GM23338 (cell line): Measurements from ENCODE around the gene XPR1. TPM values are rescaled to one million over a fixed set of nuclear protein-coding genes. Genes with fewer than 3 reads are reported as not detected.

Source experiments
- ATAC-seq: fragments of 200-7000 bp; cut with Tn5 transposase; 3 replicates; pipeline ENCODE4 v1.9.1; 2020
- DNase-seq: peaks from one replicate; pipeline ENCODE4 v3.0.0-alpha.2; 2015; ENCODE audit warnings: low spot score
- H2AFZ ChIP-seq: fragments of 200-600 bp; sonication (generic); 2 replicates; pipeline ENCODE4 v1.8.0; 2016; ENCODE audit warnings: antibody characterized with exemption, mild to moderate bottlenecking, moderate library complexity
- H3F3A ChIP-seq: fragments of 200-600 bp; sonication (generic); replicated peaks from 2 replicates; pipeline ENCODE4 v1.8.0; 2017; ENCODE audit warnings: antibody characterized with exemption, mixed run types, low read depth
- H3K27ac ChIP-seq: fragments of 200-600 bp; sonication (generic); 2 replicates; pipeline ENCODE4 v1.6.1; 2016; ENCODE audit warnings: low read depth
- H3K27me3 ChIP-seq: fragments of 200-600 bp; sonication (generic); 2 replicates; pipeline ENCODE4 v1.8.0; 2016; ENCODE audit warnings: mild to moderate bottlenecking, mixed run types, moderate library complexity; ENCODE audit not compliant: insufficient read depth
- H3K36me3 ChIP-seq: fragments of 200-600 bp; sonication (generic); 2 replicates; pipeline ENCODE4 v1.8.0; 2016; ENCODE audit warnings: mild to moderate bottlenecking; ENCODE audit not compliant: insufficient read depth
- H3K4me1 ChIP-seq: fragments of 200-600 bp; sonication (generic); 2 replicates; pipeline ENCODE4 v1.8.0; 2016; ENCODE audit warnings: mild to moderate bottlenecking, moderate library complexity; ENCODE audit not compliant: insufficient read depth
- H3K4me2 ChIP-seq: fragments of 200-600 bp; sonication (generic); 2 replicates; pipeline ENCODE4 v1.7.1; 2017; ENCODE audit warnings: mixed run types
- H3K4me3 ChIP-seq: fragments of 200-600 bp; sonication (generic); 2 replicates; pipeline ENCODE4 v1.6.1; 2016; ENCODE audit warnings: mixed run types
- H3K79me2 ChIP-seq: fragments of 200-600 bp; sonication (generic); replicated peaks from 2 replicates; pipeline ENCODE4 v1.8.0; 2017; ENCODE audit warnings: mild to moderate bottlenecking; ENCODE audit not compliant: insufficient read depth
- H3K9me2 ChIP-seq: fragments of 200-600 bp; sonication (generic); 2 replicates; pipeline ENCODE4 v1.8.0; 2017; ENCODE audit not compliant: insufficient read depth
- H4K20me1 ChIP-seq: fragments of 200-600 bp; sonication (generic); replicated peaks from 2 replicates; pipeline ENCODE4 v1.8.0; 2017; ENCODE audit warnings: mild to moderate bottlenecking; ENCODE audit not compliant: insufficient read depth
- H3K27ac Mint-ChIP-seq: 2 replicates; pipeline ENCODE4 v1.8.0; 2020; ENCODE audit warnings: inconsistent platforms, mild to moderate bottlenecking, moderate library complexity, mixed read lengths
- H3K27me3 Mint-ChIP-seq: 3 replicates; pipeline ENCODE4 v1.8.0; 2022; ENCODE audit warnings: low read depth, mild to moderate bottlenecking, moderate library complexity, mixed read lengths, inconsistent platforms; ENCODE audit not compliant: insufficient read depth, poor library complexity
- H3K36me3 Mint-ChIP-seq: 3 replicates; pipeline ENCODE4 v1.8.0; 2021; ENCODE audit warnings: low read depth, mild to moderate bottlenecking, inconsistent platforms, moderate library complexity, mixed read lengths
- H3K4me1 Mint-ChIP-seq: 3 replicates; pipeline ENCODE4 v1.8.0; 2020; ENCODE audit warnings: mild to moderate bottlenecking, inconsistent platforms, mixed read lengths
- H3K4me3 Mint-ChIP-seq: 3 replicates; pipeline ENCODE4 v1.8.0; 2021; ENCODE audit warnings: moderate library complexity, mild to moderate bottlenecking, inconsistent platforms, mixed read lengths
- H3K9me3 Mint-ChIP-seq: 3 replicates; pipeline ENCODE4 v1.8.0; 2020; ENCODE audit warnings: moderate library complexity, mild to moderate bottlenecking, inconsistent platforms, mixed read lengths
- CREB1 ChIP-seq: fragments of 250-450 bp; sonication (Bioruptor Pico); IDR thresholded peaks from 2 replicates; pipeline ENCODE4 v1.5.0; 2020; ENCODE audit warnings: low read depth, mild to moderate bottlenecking, moderate library complexity
- ETS1 ChIP-seq: IDR thresholded peaks from 2 replicates; pipeline ENCODE4 v1.6.1; 2016; ENCODE audit warnings: antibody characterized with exemption
- EZH2 ChIP-seq: fragments of 200-600 bp; sonication (generic); IDR thresholded peaks from one replicate; pipeline ENCODE4 v1.8.0; 2017; ENCODE audit warnings: antibody characterized with exemption, mild to moderate bottlenecking, low read depth; ENCODE audit not compliant: unreplicated experiment
- EZH2phosphoT487 ChIP-seq: fragments of 200-600 bp; sonication (generic); IDR thresholded peaks from one replicate; pipeline ENCODE4 v1.8.1; 2018; ENCODE audit warnings: antibody characterized with exemption; ENCODE audit not compliant: unreplicated experiment
- JUNB ChIP-seq: IDR thresholded peaks from one replicate; pipeline ENCODE4 v1.6.1; 2016; ENCODE audit warnings: antibody characterized with exemption; ENCODE audit not compliant: unreplicated experiment
- NANOG ChIP-seq: IDR thresholded peaks from 2 replicates; pipeline ENCODE4 v1.6.1; 2016; ENCODE audit warnings: antibody characterized with exemption, borderline replicate concordance
- POLR2AphosphoS5 ChIP-seq: IDR thresholded peaks from 2 replicates; pipeline ENCODE4 v1.6.1; 2016; ENCODE audit warnings: antibody characterized with exemption, low read depth
- REST ChIP-seq: IDR thresholded peaks from one replicate; pipeline ENCODE4 v1.6.1; 2018; ENCODE audit warnings: antibody characterized with exemption; ENCODE audit not compliant: unreplicated experiment
- STAT1 ChIP-seq: IDR thresholded peaks from one replicate; pipeline ENCODE4 v1.6.1; 2016; ENCODE audit warnings: antibody characterized with exemption; ENCODE audit not compliant: unreplicated experiment
- ZNF114 ChIP-seq: fragments of 250-450 bp; sonication (Bioruptor Pico); IDR thresholded peaks from 2 replicates; pipeline ENCODE4 v1.5.0; 2020; ENCODE audit warnings: mild to moderate bottlenecking, moderate library complexity
- ZNF331 ChIP-seq: fragments of 250-450 bp; sonication (Bioruptor Pico); IDR thresholded peaks from 2 replicates; pipeline ENCODE4 v1.5.0; 2020; ENCODE audit warnings: low read depth, mild to moderate bottlenecking, moderate library complexity
- ZNF462 ChIP-seq: fragments of 250-450 bp; sonication (Bioruptor Pico); IDR thresholded peaks from 2 replicates; pipeline ENCODE4 v1.5.0; 2020; ENCODE audit warnings: mild to moderate bottlenecking, moderate library complexity
- polyA plus RNA-seq: library from polyadenylated mRNA; unstranded; fragments of >200 nt; fragmentation: Nextera tagmentation; extraction: Ambion mirVana; gene quantifications from 2 replicates; pipeline ENCODE4 v1.2.1, GENCODE V29; 2016
- total RNA-seq: library from RNA; depleted of rRNA; stranded (reverse); fragments of >200 nt; shearing (Covaris generic); gene quantifications from 2 replicates; pipeline ENCODE4 v1.2.3, GENCODE V29; 2014
- TF ChIP-seq, protein P1 (sequence below), 2 experiments: fragments of 200-600 bp in 1 of 2; sonication (generic) in 1 of 2; conservative IDR thresholded peaks; 2 replicates each; pipeline versions ENCODE4 v1.5.1 to v1.6.1; 2016 to 2017; ENCODE audit warnings: antibody characterized with exemption in 2 of 2, low read depth in 2 of 2, mild to moderate bottlenecking in 2 of 2, moderate library complexity in 1 of 2

The XPR1 gene
- total and polyA plus RNA-seq, 2 experiments from 2014 or later = 9.3 to 38.1 TPM

DNA sequence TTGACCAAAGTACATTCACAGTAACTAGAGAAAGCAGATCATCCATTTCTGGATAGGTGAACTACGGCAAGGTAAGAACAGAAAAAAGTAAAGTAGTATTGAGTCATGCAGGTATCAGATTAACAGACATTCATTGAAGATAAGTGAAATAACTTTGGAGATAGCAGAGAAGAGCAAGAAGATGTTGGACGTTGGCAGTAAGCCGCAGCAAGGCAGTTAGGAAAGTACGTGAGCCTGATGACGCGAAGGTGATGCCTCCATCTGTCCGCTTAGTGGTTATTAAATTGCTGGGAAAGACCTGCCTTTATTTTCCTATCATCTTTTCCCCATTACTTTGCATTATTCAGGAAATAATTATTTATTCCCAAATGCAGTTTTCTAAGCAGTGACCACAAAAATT lies 256.0 kb downstream of the XPR1 start:
- DNase-seq = no peak
- H3K4me2 ChIP-seq = no peak overlapping the region
- TF ChIP-seq NANOG = no peak
- TF ChIP-seq EZH2 = no peak
- no peak for TF ChIP-seq JUNB
- no peak for TF ChIP-seq CREB1 (CRISPR knock-in tag)
- TF ChIP-seq ZNF462 (CRISPR knock-in tag) = no peak
- no peak for TF ChIP-seq REST
- TF ChIP-seq STAT1 = no peak
- TF ChIP-seq ZNF331 (CRISPR knock-in tag) = no peak
- TF ChIP-seq EZH2phosphoT487 = no peak
- TF ChIP-seq, protein P1, sequence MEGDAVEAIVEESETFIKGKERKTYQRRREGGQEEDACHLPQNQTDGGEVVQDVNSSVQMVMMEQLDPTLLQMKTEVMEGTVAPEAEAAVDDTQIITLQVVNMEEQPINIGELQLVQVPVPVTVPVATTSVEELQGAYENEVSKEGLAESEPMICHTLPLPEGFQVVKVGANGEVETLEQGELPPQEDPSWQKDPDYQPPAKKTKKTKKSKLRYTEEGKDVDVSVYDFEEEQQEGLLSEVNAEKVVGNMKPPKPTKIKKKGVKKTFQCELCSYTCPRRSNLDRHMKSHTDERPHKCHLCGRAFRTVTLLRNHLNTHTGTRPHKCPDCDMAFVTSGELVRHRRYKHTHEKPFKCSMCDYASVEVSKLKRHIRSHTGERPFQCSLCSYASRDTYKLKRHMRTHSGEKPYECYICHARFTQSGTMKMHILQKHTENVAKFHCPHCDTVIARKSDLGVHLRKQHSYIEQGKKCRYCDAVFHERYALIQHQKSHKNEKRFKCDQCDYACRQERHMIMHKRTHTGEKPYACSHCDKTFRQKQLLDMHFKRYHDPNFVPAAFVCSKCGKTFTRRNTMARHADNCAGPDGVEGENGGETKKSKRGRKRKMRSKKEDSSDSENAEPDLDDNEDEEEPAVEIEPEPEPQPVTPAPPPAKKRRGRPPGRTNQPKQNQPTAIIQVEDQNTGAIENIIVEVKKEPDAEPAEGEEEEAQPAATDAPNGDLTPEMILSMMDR (conservative IDR thresholded peaks at IDR 0.05; ENCODE audit: low read depth in 2 of 2) = no peak
- no peak for TF ChIP-seq ZNF114 (CRISPR knock-in tag)
- no peak for TF ChIP-seq POLR2AphosphoS5
- no peak for TF ChIP-seq ETS1
- H3K36me3 ChIP-seq = no peaks in the 10 kb centered on the region
- H4K20me1 ChIP-seq = no peaks in the 10 kb centered on the region
- no peak overlapping the region for H3K27ac ChIP-seq
- Mint-ChIP-seq H3K4me3 (no peak overlapping the region), H3K36me3 (no peaks in the 10 kb centered on the region), H3K27ac (no peak overlapping the region), H3K9me3 (no peaks in the 10 kb centered on the region), H3K27me3 (peaks cover 1% of the 10 kb centered on the region), H3K4me1 (peaks cover 6% of the 10 kb centered on the region; the same call in 2 of the 3 replicates)
- no peak overlapping the region for H2AFZ ChIP-seq
- no peaks in the 10 kb centered on the region for H3K79me2 ChIP-seq
- no peaks in the 10 kb centered on the region for H3F3A ChIP-seq
- no peaks in the 10 kb centered on the region for H3K9me2 ChIP-seq
- H3K27me3 ChIP-seq = no peaks in the 10 kb centered on the region
- no peak for ATAC-seq
- H3K4me3 ChIP-seq = no peak overlapping the region
- H3K4me1 ChIP-seq = no peaks in the 10 kb centered on the region
